Smooth muscle cell (in vitro differentiated cells): ENCODE data around the gene CBX6. TPM values are rescaled to one million over a fixed set of nuclear protein-coding genes. Genes with fewer than 3 reads are reported as not detected.

Experiments
- DNase-seq: peaks from one replicate; lab custom pipeline; 2025; ENCODE audit not compliant: unreplicated experiment; lab: John Stamatoyannopoulos, UW
- H2AFZ ChIP-seq: fragments of 200-600 bp; sonication (generic); 2 replicates; pipeline ENCODE4 v1.6.0; 2016; ENCODE audit warnings: antibody characterized with exemption, low read depth, mild to moderate bottlenecking
- H3F3A ChIP-seq: fragments of 200-600 bp; sonication (generic); 2 replicates; pipeline ENCODE4 v1.6.0; 2017; ENCODE audit warnings: antibody characterized with exemption, low read depth
- H3K27ac ChIP-seq: fragments of 200-600 bp; sonication (generic); 2 replicates; pipeline ENCODE4 v1.5.1; 2016; ENCODE audit warnings: low read depth, mild to moderate bottlenecking
- H3K27me3 ChIP-seq: fragments of 200-600 bp; sonication (generic); 2 replicates; pipeline ENCODE4 v1.6.1; 2016; ENCODE audit warnings: low read depth, mild to moderate bottlenecking
- H3K36me3 ChIP-seq: fragments of 200-600 bp; sonication (generic); 2 replicates; pipeline ENCODE4 v1.5.1; 2016; ENCODE audit warnings: low read depth
- H3K4me1 ChIP-seq: fragments of 200-600 bp; sonication (generic); 2 replicates; pipeline ENCODE4 v1.5.1; 2016; ENCODE audit warnings: low read depth
- H3K4me2 ChIP-seq: fragments of 200-600 bp; sonication (generic); 2 replicates; pipeline ENCODE4 v1.6.0; 2016; ENCODE audit warnings: mild to moderate bottlenecking
- H3K4me3 ChIP-seq: fragments of 200-600 bp; sonication (generic); 2 replicates; pipeline ENCODE4 v1.5.1; 2016; ENCODE audit warnings: mild to moderate bottlenecking
- H3K79me2 ChIP-seq: fragments of 200-600 bp; sonication (generic); 2 replicates; pipeline ENCODE4 v1.6.0; 2016; ENCODE audit warnings: low read depth, mild to moderate bottlenecking
- H3K9ac ChIP-seq: fragments of 200-600 bp; sonication (generic); 2 replicates; pipeline ENCODE4 v1.6.0; 2016; ENCODE audit warnings: low read depth
- H3K9me3 ChIP-seq: fragments of 200-600 bp; sonication (generic); replicated peaks from 2 replicates; pipeline ENCODE4 v1.5.1; 2016; ENCODE audit warnings: low read depth
- H4K20me1 ChIP-seq: fragments of 200-600 bp; sonication (generic); 2 replicates; pipeline ENCODE4 v1.6.0; 2016; ENCODE audit warnings: low read depth
- CTCF ChIP-seq: fragments of 200-600 bp; sonication (generic); IDR thresholded peaks from 2 replicates; pipeline ENCODE4 v1.5.1; 2017; ENCODE audit warnings: borderline replicate concordance, mild to moderate bottlenecking, antibody characterized with exemption; ENCODE audit not compliant: insufficient read depth, poor library complexity, severe bottlenecking
- WGBS: methylation state at CpG from one replicate; pipeline ENCODE4 v1.1.7; 2016; ENCODE audit warnings: low lambda C conversion rate; 5-methylcytosine and 5-hydroxymethylcytosine counted together
- polyA plus RNA-seq: library from polyadenylated mRNA; unstranded; fragments of >200 nt; fragmentation: Nextera tagmentation; extraction: Ambion mirVana; gene quantifications from 2 replicates; pipeline ENCODE4 v1.2.1, GENCODE V29; 2016
- total RNA-seq: library from RNA; depleted of rRNA; stranded (reverse); fragments of >200 nt; gene quantifications from 2 replicates; pipeline ENCODE4 v1.2.3, GENCODE V29; 2014

Gene CBX6
- total and polyA plus RNA-seq, 2 experiments from 2014 or later: 11.6 to 23.9 TPM

- H2AFZ ChIP-seq: no peak overlapping the region
- H3K4me2 ChIP-seq: no peak overlapping the region
- peaks cover 15% of the 10 kb centered on the region for H3K4me1 ChIP-seq
- TF ChIP-seq CTCF: no peak
- H3K9ac ChIP-seq: no peak overlapping the region
- H3K27ac ChIP-seq: no peak overlapping the region
- H3K79me2 ChIP-seq: peaks cover 4% of the 10 kb centered on the region
- DNase-seq: no peak
- no peak overlapping the region for H3K4me3 ChIP-seq
- H4K20me1 ChIP-seq: peaks cover 5% of the 10 kb centered on the region
- no peaks in the 10 kb centered on the region for H3K36me3 ChIP-seq
- peaks cover 4% of the 10 kb centered on the region for H3F3A ChIP-seq
- WGBS: 95% methylated on average over 13 of the region's 13 CpGs
- H3K9me3 ChIP-seq: no peaks in the 10 kb centered on the region
- peaks cover under 1% of the 10 kb centered on the region for H3K27me3 ChIP-seq
These were observed 2.7 kb upstream of the CBX6 start for GRCh38 chr22:38874529-38875222.

- H3K27ac ChIP-seq: no peak overlapping the region
- DNase-seq: no peak
- H3K4me3 ChIP-seq: peak overlapping the region; percentile 94
- H3F3A ChIP-seq: peaks cover 4% of the 10 kb centered on the region
- WGBS: 63% methylated on average over 9 of the region's 9 CpGs
- peaks cover 14% of the 10 kb centered on the region for H4K20me1 ChIP-seq
- no peaks in the 10 kb centered on the region for H3K36me3 ChIP-seq
- peaks cover 4% of the 10 kb centered on the region for H3K79me2 ChIP-seq
- no peaks in the 10 kb centered on the region for H3K9me3 ChIP-seq
- H3K9ac ChIP-seq: no peak overlapping the region
- TF ChIP-seq CTCF: no peak
- peak overlapping the region; percentile 98 for H2AFZ ChIP-seq
- peak overlapping the region; percentile 99 for H3K4me2 ChIP-seq
- H3K27me3 ChIP-seq: no peaks in the 10 kb centered on the region
- H3K4me1 ChIP-seq: peaks cover 15% of the 10 kb centered on the region
These were observed 1.7 kb upstream of the CBX6 start for GRCh38 chr22:38873469-38874411.

GRCh38 chr22:38872831-38873248 is 824 bp upstream of the CBX6 start:
- peak overlapping the region; percentile 85 for H3K9ac ChIP-seq

More at GRCh38 chr22:38872831-38873248, 824 bp upstream of the CBX6 start:
- no peak for DNase-seq
- Histone ChIP-seq H3K4me1 (peaks cover 15% of the 10 kb centered on the region), H3K36me3 (no peaks in the 10 kb centered on the region), H3K4me2 (peak overlapping the region; percentile 99), H3K27ac (peak overlapping the region; percentile 45), H3K9me3 (no peaks in the 10 kb centered on the region), H3F3A (peaks cover 4% of the 10 kb centered on the region), H4K20me1 (peaks cover 23% of the 10 kb centered on the region), H2AFZ (peak overlapping the region; percentile 98), H3K79me2 (peaks cover 4% of the 10 kb centered on the region), H3K27me3 (no peaks in the 10 kb centered on the region), H3K4me3 (peak overlapping the region; percentile 94)
- TF ChIP-seq CTCF: no peak
- 2% methylated on average over 34 of the region's 37 CpGs for WGBS
